Ramos (cell line): ENCODE measurements around the gene ATL2.

ENCODE experiments used
- in situ Hi-C: fragments of 300-500 bp; cut with MboI; formaldehyde crosslinking; loops from one replicate; pipeline ENCODE4 v1.14.3; 2022; ENCODE audit warnings: low sequenced_read_pairs; ENCODE audit not compliant: unreplicated experiment

ATL2 gene

DNA sequence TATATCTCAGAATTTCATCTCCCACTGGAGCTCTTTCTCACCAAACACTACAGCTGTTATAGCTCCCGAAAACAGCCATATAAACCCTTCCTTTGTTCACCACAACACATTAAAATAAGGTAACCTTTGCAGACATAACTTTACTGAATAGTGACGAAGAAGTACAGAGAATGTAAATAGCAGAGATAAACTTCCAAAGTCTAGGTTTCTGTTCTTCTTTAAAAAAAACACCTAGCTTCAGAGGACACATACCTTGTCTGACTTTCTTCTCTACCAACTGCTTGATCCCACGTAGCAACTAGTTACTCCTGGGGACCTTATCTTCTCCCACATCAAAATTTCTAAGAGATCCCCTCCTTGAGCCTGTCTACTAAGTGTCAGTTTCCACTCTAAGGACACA, 32.3 kb downstream of the ATL2 start:
- in situ Hi-C loops, result no loop called here

DNA sequence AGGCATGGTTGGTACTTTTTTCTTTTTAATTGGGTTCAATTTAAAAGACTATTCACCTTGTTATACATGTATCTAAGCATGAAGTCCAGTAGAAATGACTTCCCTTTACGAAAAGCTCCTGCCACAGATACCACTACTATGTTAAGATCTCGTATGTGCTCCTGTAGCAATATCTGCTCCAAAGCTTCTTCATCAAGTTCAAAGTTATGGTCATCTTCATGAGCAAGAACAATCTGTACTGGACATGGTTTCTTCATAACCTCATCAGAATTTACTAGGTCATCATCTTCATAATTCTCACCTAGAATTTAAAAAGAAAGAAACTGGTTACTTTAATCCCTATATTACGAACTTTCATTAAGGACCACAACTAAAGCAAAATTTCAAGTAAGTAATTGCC, 33.9 kb downstream of the ATL2 start:
- in situ Hi-C loops, result no loop called here

DNA sequence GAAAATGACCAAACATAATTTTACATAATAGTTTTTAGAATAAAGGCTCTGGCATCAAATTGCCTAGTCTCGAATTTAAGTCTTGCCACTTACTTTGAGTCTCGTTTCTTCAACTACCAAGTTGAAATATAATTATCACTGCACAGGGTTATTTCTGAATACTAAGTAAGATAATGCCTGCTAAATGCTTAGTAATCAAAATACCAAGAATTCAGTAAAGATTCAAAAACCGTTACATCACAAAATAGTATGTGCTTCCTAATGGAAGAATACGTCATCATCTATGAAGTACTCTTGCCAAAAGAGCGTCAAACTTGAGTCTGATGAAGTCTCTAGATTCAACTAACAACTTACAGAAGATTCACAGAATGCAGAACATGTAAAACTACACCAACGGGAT, 40.5 kb downstream of the ATL2 start:
- in situ Hi-C loops, result no loop called here

DNA sequence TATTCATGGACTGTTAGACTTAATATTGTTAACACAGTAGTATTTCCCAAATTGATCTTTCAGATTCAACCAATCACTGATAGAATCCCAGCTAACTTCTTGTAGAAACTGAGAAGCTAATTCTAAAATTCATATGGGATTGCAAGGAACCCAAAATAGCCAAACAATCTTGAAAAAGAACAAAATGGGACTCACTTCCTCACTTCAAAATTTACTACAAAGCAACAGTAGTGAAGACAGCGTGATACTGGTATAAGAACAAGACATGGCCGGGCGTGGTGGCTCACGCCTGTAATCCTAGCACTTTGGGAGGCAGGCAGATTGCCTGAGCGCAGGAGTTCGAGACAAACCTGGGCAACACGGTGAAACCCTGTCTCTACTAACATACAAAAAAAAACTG, 46.3 kb downstream of the ATL2 start:
- in situ Hi-C loops, result no loop called here

DNA sequence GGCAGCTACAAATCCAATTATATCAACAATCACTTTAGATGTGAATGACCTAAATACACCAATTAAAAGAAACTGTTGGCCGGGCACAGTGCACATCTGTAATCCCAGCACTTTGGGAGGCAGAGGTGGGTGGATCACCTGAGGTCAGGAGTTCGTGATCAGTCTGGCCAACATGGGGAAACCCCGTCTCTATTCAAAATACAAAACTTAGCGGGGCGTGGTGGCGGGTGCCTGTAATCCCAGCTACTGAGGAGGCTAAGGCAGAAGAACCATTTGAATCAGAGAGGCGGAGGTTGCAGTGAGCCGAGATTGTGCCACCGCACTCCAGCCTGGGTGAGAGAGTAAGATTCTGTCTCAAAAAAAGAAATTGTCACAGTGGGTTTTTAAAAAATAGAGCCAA, 49.5 kb downstream of the ATL2 start:
- in situ Hi-C loops, result no loop called here

DNA sequence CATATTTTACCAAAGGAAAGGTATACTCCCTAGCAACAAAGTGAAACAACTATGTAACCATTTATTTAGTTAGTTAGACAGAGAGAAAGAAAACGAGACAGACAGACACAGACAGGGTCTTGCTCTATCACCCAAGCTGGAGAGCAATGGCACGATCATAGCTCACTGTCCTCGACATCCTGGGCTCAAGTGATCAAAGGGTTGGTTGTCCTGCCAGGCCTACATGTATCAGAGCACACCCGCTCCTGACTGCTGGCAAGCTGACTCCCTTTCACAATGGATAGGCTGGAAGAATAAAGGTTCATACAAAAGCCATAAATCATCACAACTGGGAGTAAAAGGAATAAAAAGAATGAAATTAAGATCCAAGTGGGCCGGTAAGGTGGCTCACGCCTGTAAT, 53.5 kb downstream of the ATL2 start:
- in situ Hi-C loops, result loop anchor here (25.0 kb wide), 1 partner anchor 414 kb away; no protein-coding TSS in a partner anchor

DNA sequence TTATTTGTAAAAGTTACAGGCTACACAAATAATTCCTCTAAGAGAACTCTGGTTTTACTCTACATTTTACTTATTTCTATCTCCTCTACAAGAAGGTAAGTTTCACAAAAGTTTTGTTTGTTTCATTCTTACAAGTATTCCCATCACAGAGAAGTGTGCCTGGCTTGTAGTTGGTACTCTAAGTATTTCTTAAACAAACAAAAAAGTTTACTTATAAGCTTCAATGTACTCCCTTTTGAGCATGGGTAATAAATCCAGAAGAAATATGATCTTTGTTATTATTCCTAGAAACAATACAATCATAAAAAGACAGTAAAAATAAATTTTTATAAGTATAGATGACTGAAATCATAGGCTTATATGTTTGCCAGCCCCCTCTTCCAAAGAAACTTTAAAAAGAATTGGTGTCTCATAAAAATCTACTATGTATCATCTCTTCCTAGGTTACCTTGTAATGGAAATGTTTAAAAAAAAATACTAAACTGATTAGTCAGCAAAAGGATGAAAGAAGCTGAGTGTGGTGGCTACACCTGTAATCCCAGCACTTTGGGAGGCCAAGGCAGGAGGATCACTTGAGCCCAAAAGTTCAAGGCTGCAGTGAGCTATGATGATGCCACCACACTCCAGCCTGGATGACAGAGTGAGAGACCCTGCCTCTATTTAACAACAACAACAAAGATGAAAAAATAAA, 54.7 kb downstream of the ATL2 start:
- in situ Hi-C loops, result loop anchor here (25.0 kb wide), 1 partner anchor 415 kb away; no protein-coding TSS in a partner anchor

DNA sequence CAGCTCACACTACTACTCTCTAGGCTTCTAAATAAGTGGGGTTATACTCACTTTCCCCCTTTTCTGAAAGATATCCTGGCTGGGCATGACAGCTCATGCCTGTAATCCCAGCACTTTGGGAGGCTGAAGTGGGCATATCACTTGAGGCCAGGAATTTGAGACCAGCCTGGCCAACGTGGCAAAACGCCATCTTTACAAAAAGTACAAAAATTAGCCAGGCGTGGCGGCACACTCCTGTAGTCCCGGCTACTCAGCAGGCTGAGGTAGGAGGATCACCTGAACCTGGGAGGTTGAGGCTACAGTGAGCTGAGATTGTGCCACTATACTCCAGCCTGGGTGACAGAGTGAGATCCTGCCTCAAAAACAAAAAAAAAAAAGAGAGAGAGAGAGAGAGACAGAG, 57.8 kb downstream of the ATL2 start:
- in situ Hi-C loops, result loop anchor here (10.0 to 25.0 kb wide), 2 partner anchors 186 to 418 kb away; no protein-coding TSS in a partner anchor

DNA sequence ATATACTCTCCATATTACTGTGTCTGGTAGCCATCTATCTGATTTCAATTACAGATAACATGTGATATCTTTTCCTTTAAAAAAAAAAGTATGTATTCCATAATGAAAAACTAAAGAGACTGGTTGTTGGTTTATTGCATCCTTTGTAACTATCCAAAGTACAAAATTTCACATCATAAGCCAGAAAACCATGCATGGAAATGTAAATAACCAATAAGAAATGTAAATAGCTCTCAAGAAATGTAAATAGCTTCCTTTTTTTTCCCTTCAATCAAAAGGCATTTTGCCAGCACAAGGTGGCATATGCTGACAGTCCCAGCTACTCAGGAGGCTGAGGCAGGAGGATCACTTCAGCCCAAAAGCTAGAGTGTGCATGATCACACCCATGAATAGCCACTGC, 59.3 kb downstream of the ATL2 start:
- in situ Hi-C loops, result loop anchor here (10.0 to 25.0 kb wide), 2 partner anchors 187 to 420 kb away; no protein-coding TSS in a partner anchor

DNA sequence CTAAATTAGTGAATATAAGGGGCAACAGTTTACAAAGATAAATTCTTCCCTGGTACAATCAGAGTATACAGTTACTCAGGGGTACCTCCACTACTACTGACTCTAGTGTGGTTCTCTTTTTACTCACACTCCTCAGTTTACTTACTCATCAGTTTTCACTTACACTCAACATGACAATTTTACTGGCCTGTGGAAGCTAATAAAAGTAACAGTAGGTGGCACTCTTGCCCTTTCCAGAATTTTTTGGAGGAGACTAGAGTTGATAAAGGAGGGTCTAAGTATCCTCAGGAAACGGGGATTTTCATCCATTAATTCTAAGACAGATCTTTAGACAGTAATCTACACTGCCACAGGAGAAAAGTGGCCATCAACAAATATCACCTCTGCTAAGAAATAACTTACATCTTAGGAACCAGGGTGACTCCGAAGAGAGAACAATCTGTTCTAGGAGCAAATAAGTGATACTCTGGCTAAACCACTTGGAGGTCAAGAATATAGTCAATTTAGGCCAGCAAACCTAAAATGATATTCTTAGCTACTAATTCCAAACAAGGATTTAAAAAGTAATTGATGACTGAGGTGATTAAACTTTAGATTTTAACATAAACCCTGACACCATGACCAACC, 61.3 kb downstream of the ATL2 start:
- in situ Hi-C loops, result loop anchor here (10.0 to 25.0 kb wide), 2 partner anchors 189 to 421 kb away; no protein-coding TSS in a partner anchor

DNA sequence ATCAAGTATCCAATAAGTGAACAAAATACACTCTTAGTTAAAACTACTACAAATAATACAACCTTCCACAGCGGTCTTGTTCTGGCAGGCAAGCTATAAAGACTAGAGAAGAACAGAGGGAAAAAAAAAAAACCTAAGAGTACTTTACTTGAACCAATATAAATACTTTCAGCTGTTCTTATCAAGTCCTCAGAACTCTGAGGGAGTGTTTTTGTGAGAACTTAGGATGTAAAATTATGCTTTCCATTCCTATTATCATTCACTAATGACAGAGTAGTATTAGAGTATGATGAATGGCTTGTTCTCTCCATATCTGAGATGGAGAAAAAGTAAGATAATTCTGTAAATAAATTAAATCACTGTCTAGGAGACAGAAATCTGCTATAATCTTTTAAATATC, 68.3 kb downstream of the ATL2 start:
- in situ Hi-C loops, result loop anchor here (25.0 kb wide), 1 partner anchor 428 kb away; no protein-coding TSS in a partner anchor

DNA sequence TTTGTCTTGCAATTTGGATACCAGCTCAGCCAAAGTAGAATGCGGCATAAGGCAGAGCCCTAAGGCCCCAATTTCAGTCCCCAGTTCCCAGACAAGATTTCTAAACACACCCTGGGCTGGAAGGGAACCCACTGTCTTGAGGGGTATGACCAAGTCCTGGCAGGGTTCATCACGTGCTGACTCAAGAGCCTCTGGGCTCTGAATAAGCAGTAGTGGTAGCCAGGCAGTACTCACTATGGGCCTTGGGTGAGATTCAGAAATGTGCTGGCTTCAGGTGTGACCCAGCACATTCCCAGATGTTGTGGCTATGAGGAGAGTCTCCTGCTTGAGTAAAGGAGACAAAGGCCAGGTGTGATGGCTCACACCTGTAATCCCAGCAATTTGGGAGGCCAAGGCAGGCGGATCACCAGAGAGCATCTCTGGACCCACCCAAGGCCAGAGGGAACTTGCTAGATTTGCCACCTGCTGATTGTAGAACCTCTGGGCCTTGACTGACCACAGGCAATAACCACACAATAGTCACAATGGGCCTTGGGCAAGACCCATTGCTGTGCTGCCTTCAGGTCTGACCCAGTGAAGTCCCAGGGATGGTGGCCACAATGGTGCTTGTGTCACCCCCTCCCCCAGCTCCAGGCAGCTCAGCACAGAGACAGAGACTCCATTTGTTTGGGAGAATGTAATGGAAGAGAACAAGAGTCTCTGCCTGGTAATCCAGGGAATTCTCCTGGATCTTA, 74.9 kb downstream of the ATL2 start:
- in situ Hi-C loops, result loop anchor here (25.0 kb wide), 1 partner anchor 435 kb away; no protein-coding TSS in a partner anchor

DNA sequence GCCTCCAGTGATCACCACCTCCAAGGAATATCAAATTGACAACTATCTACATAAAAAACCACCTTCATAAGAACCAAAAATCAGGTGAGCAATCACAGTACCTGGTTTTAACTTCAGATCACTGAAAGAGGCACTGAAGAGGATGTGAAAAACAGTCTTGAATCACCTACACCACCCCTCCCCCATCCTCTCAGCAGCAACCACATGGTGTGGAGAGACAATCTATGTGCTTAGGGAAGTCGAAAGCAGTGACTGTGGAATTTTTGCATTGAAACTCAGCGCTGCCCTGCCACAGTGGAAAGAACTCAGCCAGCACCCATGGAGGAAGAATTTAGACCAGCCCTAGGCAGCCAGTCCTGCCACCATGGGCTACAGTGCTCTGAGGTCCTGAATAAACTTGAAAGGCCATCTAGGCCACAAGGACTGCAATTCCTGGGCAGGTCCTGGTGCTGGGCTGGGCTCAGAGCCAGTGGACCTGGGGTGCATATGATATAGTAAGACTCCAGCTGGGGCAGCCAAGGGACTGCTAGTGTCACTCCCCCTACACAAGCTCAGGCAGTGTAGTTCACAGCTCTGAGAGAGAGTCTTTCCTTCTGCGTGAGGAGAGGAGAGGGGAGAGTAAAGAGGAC, 75.6 kb downstream of the ATL2 start:
- in situ Hi-C loops, result loop anchor here (25.0 kb wide), 1 partner anchor 436 kb away; no protein-coding TSS in a partner anchor

DNA sequence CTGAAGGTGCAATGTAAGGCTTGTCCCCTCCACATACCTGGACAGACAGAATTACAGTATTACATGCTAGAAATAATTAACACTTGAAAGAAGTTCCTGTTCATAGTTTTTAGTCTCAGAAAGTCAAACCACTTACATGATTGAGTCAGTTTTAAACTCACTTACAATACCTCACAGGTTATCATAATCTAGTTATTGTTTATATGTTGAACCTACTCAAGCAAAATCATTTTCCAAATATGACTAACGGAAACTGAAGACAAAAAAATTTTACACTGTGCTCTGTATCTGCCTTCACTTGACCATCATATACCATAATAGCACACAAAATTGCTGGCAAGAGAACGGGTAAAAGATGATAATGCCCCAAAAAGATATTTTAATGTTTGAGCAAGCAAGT, 78.5 kb downstream of the ATL2 start:
- in situ Hi-C loops, result no loop called here

DNA sequence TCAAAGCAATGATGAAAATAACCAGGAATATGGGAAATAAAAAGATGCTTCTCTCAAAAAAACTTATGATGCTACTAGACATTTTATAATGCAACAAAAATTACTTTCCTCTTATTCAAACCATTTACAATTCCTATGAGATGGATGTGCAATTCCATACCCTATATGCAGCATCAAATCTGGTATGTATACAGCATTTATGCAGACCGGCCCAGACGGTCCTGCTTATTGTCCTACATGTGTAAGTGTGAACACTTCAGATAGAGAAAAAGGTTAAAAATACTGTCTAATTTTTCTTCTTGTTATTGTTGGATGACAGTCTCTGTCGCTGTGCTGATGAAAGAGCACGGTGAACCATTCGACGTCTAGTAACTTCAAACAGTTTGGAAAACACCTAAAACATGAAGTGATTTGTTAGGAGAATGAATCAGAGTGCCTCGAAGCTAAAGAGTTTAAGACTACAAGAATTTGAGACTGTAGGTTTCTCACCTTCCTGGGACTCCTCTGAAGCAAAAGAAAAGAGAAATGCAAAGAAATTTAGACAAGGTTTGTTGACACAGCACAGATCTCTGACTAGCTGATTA, 80.8 kb downstream of the ATL2 start:
- in situ Hi-C loops, result no loop called here

DNA sequence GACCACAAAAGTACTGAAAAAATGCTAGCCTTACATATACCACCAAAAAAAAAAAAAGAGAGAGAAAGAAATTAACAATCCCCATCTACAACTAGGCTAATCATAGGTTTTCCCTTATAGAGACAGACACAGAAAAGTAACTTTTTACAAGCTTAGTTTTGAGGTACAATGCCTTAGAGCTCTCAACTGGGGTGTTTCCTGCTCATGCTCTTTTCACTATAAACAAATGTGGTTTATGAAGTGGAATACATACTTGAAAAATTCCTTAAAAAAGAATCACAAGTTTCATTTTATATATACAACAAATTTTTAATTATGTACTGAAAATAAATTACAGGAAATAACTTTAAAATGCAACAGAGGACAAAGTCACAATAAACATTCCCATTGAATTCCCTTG, 82.5 kb downstream of the ATL2 start:
- in situ Hi-C loops, result no loop called here

DNA sequence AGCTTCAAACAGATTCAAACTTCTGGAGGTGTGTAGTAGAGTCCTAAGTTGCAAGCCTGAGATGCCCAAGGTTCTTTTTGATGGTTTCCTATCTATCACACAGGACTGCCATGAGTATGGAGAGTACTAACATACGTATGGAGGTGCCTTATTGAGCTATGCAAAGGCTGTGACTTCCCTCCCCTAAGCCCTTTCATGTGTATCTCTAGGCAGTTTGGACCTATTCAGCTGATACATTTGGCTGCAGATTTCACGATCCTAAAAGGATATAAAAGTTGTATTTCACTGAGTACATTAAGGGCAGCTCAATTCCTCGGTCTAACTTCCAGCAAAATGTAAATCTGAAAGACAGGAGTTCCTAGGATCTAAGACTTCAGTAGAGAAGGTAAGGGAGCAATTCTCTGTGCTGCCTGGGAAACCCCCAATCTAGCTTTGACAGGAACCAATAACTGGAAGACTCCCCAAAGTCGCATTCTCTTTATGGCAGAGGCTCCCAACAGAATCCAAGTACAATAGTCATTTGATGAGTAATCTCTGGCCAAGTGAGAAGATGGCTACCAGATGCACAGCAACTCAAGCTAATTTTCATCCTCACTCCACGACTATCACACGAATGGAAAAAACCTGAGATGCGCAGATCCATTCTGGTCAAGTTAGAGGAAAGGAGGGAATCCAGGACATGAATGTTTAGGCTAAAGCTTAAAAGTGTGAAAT, 83.8 kb downstream of the ATL2 start:
- in situ Hi-C loops, result no loop called here

DNA sequence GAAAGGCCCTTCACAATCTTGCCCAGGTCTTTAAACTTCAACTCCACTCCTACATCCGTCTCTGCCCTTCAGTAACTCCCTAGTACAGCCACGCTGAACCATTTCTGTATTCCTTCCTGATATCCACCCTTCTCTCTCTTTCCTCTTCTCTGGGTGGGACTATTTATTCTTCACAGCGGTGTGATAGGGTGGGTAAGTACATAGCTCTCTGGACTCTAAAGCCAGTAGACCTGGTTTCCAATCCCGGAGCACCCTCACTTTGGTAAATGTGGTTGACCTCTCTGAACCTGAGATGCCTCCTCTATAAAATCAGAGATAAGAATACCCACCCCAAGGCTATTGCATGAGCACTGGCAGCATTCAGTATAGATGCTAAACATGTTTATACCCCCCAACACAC, 86.7 kb downstream of the ATL2 start:
- in situ Hi-C loops, result no loop called here

DNA sequence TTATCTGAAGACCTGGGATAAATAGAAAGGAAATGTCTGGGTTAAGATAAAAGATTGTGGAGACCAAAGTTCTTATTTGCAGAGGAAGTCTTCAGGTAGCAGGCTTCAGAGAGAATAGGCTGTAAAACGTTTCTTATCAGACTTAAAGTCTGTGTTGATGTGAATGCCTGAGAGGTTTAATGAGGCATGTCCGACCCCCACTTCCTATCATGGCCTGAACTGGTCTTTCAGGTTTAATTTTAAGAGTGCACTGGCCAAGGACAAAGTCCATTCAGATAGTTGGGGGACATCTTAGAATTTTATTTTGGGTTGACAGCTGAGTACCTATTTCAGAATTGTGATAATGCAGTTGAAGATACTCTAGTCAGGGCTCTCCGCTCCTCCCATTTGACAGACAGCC, 92.1 kb downstream of the ATL2 start:
- in situ Hi-C loops, result no loop called here
